SK-N-SH treated with all-trans-retinoic acid at 6 μM for 48 hours (cell line): Measurements from ENCODE around the gene KRT7.

Experiments
- GLIS3 ChIP-seq: fragments of 250-450 bp; sonication (Bioruptor Pico); IDR thresholded peaks from 2 replicates; pipeline ENCODE4 v1.5.0; 2020; ENCODE audit warnings: mild to moderate bottlenecking, moderate library complexity
- OSR1 ChIP-seq: fragments of 250-450 bp; sonication (Bioruptor Pico); IDR thresholded peaks from 2 replicates; pipeline ENCODE4 v1.8.0; 2022; ENCODE audit warnings: moderate library complexity, mild to moderate bottlenecking, inconsistent platforms
- POU6F1 ChIP-seq: fragments of 250-450 bp; sonication (Bioruptor Pico); IDR thresholded peaks from 2 replicates; pipeline ENCODE4 v1.8.0; 2021; ENCODE audit warnings: low read depth, mild to moderate bottlenecking, moderate library complexity, borderline replicate concordance
- RARB ChIP-seq: fragments of 250-450 bp; sonication (Bioruptor Pico); IDR thresholded peaks from 2 replicates; pipeline ENCODE4 v1.8.0; 2021; ENCODE audit warnings: mild to moderate bottlenecking, moderate library complexity
- SNAI2 ChIP-seq: fragments of 250-450 bp; sonication (Bioruptor Pico); IDR thresholded peaks from 2 replicates; pipeline ENCODE4 v1.5.0; 2020; ENCODE audit warnings: mild to moderate bottlenecking, moderate library complexity
- TCF4 ChIP-seq: fragments of 250-450 bp; sonication (Bioruptor Pico); IDR thresholded peaks from 2 replicates; pipeline ENCODE4 v1.8.0; 2021; ENCODE audit warnings: mild to moderate bottlenecking, moderate library complexity, borderline replicate concordance
- TOX ChIP-seq: fragments of 250-450 bp; sonication (Bioruptor Pico); IDR thresholded peaks from 2 replicates; pipeline ENCODE4 v1.8.0; 2021; ENCODE audit warnings: mild to moderate bottlenecking, moderate library complexity, borderline replicate concordance
- ZC3H10 ChIP-seq: fragments of 250-450 bp; sonication (Bioruptor Pico); IDR thresholded peaks from 2 replicates; pipeline ENCODE4 v1.5.1; 2021; ENCODE audit warnings: mild to moderate bottlenecking, moderate library complexity
- ZFP3 ChIP-seq: fragments of 250-450 bp; sonication (Bioruptor Pico); IDR thresholded peaks from 2 replicates; pipeline ENCODE4 v1.5.0; 2020; ENCODE audit warnings: mild to moderate bottlenecking, moderate library complexity
- ZFP30 ChIP-seq: fragments of 450-650 bp; formaldehyde crosslinking; IDR thresholded peaks from 2 replicates; pipeline ENCODE4 v1.5.0; 2022; ENCODE audit warnings: mild to moderate bottlenecking, moderate library complexity
- ZNF565 ChIP-seq: fragments of 450-650 bp; formaldehyde crosslinking; conservative IDR thresholded peaks from 2 replicates; pipeline ENCODE4 v1.5.0; 2020; ENCODE audit warnings: low read depth, mild to moderate bottlenecking, moderate library complexity
- ZNF8 ChIP-seq: fragments of 450-650 bp; formaldehyde crosslinking; IDR thresholded peaks from 2 replicates; pipeline ENCODE4 v1.5.0; 2020; ENCODE audit warnings: mild to moderate bottlenecking, moderate library complexity
- TF ChIP-seq, protein P1 (sequence below): fragments of 250-450 bp; sonication (Bioruptor Pico); IDR thresholded peaks from 2 replicates; pipeline ENCODE4 v1.8.0; 2020; ENCODE audit warnings: mild to moderate bottlenecking, moderate library complexity, borderline replicate concordance
- TF ChIP-seq, protein P2 (sequence below): fragments of 250-450 bp; sonication (Bioruptor Pico); IDR thresholded peaks from 2 replicates; pipeline ENCODE4 v1.5.0; 2020; ENCODE audit warnings: mild to moderate bottlenecking, moderate library complexity

DNA sequence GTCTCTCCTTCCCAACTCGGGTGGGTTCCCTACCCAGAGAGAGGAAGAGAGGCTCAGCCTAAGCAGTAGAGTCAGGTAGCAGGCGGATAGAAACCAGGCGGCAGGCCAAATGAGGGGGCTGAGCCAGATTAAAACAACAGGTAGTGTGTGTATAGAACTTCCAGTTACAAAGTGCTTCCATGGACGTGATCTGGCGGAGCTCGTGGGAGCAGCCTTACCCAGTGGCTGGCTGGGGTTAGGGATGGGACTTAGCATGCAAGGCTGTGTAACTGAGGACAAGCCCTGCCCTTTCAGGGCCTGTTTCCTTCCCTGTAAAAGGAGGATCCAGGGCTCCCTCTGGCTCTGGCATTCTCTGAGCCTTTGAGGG lies 49.5 kb upstream of the KRT7 start:
- TF ChIP-seq ZFP3 (CRISPR knock-in tag) (no peak), POU6F1 (CRISPR knock-in tag) (no peak), OSR1 (CRISPR knock-in tag) (no peak), ZC3H10 (no peak), TCF4 (CRISPR knock-in tag) (no peak), GLIS3 (CRISPR knock-in tag) (no peak), TOX (CRISPR knock-in tag) (no peak), RARB (no peak), ZNF565 (CRISPR knock-in tag) (no peak), SNAI2 (no peak), ZNF8 (CRISPR knock-in tag) (no peak), ZFP30 (no peak)
- TF ChIP-seq, protein P1, sequence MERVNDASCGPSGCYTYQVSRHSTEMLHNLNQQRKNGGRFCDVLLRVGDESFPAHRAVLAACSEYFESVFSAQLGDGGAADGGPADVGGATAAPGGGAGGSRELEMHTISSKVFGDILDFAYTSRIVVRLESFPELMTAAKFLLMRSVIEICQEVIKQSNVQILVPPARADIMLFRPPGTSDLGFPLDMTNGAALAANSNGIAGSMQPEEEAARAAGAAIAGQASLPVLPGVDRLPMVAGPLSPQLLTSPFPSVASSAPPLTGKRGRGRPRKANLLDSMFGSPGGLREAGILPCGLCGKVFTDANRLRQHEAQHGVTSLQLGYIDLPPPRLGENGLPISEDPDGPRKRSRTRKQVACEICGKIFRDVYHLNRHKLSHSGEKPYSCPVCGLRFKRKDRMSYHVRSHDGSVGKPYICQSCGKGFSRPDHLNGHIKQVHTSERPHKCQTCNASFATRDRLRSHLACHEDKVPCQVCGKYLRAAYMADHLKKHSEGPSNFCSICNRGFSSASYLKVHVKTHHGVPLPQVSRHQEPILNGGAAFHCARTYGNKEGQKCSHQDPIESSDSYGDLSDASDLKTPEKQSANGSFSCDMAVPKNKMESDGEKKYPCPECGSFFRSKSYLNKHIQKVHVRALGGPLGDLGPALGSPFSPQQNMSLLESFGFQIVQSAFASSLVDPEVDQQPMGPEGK (CRISPR knock-in tag): no peak
- TF ChIP-seq, protein P2, sequence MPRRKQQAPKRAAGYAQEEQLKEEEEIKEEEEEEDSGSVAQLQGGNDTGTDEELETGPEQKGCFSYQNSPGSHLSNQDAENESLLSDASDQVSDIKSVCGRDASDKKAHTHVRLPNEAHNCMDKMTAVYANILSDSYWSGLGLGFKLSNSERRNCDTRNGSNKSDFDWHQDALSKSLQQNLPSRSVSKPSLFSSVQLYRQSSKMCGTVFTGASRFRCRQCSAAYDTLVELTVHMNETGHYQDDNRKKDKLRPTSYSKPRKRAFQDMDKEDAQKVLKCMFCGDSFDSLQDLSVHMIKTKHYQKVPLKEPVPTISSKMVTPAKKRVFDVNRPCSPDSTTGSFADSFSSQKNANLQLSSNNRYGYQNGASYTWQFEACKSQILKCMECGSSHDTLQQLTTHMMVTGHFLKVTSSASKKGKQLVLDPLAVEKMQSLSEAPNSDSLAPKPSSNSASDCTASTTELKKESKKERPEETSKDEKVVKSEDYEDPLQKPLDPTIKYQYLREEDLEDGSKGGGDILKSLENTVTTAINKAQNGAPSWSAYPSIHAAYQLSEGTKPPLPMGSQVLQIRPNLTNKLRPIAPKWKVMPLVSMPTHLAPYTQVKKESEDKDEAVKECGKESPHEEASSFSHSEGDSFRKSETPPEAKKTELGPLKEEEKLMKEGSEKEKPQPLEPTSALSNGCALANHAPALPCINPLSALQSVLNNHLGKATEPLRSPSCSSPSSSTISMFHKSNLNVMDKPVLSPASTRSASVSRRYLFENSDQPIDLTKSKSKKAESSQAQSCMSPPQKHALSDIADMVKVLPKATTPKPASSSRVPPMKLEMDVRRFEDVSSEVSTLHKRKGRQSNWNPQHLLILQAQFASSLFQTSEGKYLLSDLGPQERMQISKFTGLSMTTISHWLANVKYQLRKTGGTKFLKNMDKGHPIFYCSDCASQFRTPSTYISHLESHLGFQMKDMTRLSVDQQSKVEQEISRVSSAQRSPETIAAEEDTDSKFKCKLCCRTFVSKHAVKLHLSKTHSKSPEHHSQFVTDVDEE: 0 out of 2 replicates have a peak, but pooled peaks have one; percentile 18
